ENCODE results near the gene KRT17.

DNA sequence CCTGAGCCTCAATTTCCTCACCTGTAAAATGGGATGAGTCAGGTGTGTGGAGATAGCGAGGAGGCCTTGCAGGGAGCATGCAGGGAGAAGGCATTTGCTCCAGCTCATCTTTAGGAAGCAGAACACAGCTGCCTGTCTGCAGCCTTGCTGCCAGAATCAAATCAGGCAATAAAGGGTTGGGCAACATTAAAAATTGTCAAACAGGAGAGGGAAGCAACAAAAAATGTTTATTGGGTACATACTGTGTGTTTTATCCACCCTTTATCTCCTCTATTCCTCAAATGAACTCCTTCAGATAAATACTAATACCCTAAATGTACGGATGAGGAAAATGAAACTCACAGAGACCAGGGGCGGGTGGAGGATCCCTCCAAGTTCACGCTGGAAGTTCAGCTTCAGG lies 24.1 kb downstream of the KRT17 start:
- TF ChIP-seq, protein P1, sequence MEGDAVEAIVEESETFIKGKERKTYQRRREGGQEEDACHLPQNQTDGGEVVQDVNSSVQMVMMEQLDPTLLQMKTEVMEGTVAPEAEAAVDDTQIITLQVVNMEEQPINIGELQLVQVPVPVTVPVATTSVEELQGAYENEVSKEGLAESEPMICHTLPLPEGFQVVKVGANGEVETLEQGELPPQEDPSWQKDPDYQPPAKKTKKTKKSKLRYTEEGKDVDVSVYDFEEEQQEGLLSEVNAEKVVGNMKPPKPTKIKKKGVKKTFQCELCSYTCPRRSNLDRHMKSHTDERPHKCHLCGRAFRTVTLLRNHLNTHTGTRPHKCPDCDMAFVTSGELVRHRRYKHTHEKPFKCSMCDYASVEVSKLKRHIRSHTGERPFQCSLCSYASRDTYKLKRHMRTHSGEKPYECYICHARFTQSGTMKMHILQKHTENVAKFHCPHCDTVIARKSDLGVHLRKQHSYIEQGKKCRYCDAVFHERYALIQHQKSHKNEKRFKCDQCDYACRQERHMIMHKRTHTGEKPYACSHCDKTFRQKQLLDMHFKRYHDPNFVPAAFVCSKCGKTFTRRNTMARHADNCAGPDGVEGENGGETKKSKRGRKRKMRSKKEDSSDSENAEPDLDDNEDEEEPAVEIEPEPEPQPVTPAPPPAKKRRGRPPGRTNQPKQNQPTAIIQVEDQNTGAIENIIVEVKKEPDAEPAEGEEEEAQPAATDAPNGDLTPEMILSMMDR (IDR thresholded peaks at IDR 0.05), result no peak
- TF ChIP-seq POLR2A (IDR thresholded peaks at IDR 0.05), result no peak
